Measurements from ENCODE around the gene WRAP53.

DNA sequence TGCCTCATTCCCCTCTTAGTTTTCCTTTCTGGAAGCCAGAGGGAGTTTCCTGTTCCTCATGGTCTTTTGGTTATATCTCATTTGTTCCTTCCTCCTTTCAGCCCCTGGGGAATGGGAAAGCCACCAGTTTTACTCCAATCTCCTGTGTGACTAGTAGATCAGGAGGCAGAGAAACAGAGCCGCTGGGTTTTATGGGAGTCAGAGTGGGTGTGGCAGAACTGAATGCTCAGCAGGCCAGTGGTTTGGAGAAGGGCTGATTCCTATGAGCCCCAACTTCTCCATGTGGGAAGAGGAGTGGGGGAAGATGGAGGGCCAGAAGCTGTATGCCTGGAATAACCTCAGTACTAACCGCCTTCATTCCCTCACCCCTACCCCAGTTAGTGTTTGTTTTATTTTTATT lies 33.3 kb downstream of the WRAP53 start:
- no peak for TF ChIP-seq PPARA (CRISPR knock-in tag; IDR thresholded peaks at IDR 0.05; ENCODE audit: borderline replicate concordance)
- TF ChIP-seq ZFP30 (CRISPR knock-in tag; IDR thresholded peaks at IDR 0.05), result no peak
- TF ChIP-seq, protein P1, sequence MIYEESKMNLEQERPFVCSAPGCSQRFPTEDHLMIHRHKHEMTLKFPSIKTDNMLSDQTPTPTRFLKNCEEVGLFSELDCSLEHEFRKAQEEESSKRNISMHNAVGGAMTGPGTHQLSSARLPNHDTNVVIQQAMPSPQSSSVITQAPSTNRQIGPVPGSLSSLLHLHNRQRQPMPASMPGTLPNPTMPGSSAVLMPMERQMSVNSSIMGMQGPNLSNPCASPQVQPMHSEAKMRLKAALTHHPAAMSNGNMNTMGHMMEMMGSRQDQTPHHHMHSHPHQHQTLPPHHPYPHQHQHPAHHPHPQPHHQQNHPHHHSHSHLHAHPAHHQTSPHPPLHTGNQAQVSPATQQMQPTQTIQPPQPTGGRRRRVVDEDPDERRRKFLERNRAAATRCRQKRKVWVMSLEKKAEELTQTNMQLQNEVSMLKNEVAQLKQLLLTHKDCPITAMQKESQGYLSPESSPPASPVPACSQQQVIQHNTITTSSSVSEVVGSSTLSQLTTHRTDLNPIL (CRISPR knock-in tag; IDR thresholded peaks at IDR 0.05; ENCODE audit: low read depth), result no peak
- TF ChIP-seq, protein P2, sequence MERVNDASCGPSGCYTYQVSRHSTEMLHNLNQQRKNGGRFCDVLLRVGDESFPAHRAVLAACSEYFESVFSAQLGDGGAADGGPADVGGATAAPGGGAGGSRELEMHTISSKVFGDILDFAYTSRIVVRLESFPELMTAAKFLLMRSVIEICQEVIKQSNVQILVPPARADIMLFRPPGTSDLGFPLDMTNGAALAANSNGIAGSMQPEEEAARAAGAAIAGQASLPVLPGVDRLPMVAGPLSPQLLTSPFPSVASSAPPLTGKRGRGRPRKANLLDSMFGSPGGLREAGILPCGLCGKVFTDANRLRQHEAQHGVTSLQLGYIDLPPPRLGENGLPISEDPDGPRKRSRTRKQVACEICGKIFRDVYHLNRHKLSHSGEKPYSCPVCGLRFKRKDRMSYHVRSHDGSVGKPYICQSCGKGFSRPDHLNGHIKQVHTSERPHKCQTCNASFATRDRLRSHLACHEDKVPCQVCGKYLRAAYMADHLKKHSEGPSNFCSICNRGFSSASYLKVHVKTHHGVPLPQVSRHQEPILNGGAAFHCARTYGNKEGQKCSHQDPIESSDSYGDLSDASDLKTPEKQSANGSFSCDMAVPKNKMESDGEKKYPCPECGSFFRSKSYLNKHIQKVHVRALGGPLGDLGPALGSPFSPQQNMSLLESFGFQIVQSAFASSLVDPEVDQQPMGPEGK (CRISPR knock-in tag; IDR thresholded peaks at IDR 0.05; ENCODE audit: borderline replicate concordance), result no peak
- no peak for TF ChIP-seq ARNTL (CRISPR knock-in tag; IDR thresholded peaks at IDR 0.05; ENCODE audit: borderline replicate concordance, low read depth)
- TF ChIP-seq GLIS3 (CRISPR knock-in tag; IDR thresholded peaks at IDR 0.05), result no peak
- TF ChIP-seq TOX (CRISPR knock-in tag; IDR thresholded peaks at IDR 0.05; ENCODE audit: borderline replicate concordance), result no peak
- no peak for TF ChIP-seq RARB (CRISPR knock-in tag; IDR thresholded peaks at IDR 0.05)
- no peak for TF ChIP-seq CSDC2 (CRISPR knock-in tag; IDR thresholded peaks at IDR 0.05)
- no peak for TF ChIP-seq ZNF565 (CRISPR knock-in tag; conservative IDR thresholded peaks at IDR 0.05; ENCODE audit: low read depth)
- TF ChIP-seq, protein P3, sequence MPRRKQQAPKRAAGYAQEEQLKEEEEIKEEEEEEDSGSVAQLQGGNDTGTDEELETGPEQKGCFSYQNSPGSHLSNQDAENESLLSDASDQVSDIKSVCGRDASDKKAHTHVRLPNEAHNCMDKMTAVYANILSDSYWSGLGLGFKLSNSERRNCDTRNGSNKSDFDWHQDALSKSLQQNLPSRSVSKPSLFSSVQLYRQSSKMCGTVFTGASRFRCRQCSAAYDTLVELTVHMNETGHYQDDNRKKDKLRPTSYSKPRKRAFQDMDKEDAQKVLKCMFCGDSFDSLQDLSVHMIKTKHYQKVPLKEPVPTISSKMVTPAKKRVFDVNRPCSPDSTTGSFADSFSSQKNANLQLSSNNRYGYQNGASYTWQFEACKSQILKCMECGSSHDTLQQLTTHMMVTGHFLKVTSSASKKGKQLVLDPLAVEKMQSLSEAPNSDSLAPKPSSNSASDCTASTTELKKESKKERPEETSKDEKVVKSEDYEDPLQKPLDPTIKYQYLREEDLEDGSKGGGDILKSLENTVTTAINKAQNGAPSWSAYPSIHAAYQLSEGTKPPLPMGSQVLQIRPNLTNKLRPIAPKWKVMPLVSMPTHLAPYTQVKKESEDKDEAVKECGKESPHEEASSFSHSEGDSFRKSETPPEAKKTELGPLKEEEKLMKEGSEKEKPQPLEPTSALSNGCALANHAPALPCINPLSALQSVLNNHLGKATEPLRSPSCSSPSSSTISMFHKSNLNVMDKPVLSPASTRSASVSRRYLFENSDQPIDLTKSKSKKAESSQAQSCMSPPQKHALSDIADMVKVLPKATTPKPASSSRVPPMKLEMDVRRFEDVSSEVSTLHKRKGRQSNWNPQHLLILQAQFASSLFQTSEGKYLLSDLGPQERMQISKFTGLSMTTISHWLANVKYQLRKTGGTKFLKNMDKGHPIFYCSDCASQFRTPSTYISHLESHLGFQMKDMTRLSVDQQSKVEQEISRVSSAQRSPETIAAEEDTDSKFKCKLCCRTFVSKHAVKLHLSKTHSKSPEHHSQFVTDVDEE (CRISPR knock-in tag; IDR thresholded peaks at IDR 0.05), result no peak
- no peak for TF ChIP-seq ZFP3 (CRISPR knock-in tag; IDR thresholded peaks at IDR 0.05)
- no peak for TF ChIP-seq ISL1 (CRISPR knock-in tag; IDR thresholded peaks at IDR 0.05)
